GM12874 (cell line): Measurements from ENCODE around the gene NME7.

ENCODE experiments used
- TF ChIP-seq, protein P1 (sequence below): IDR thresholded peaks from 2 replicates; pipeline ENCODE4 v1.5.1; 2011; ENCODE audit warnings: low read depth, mild to moderate bottlenecking, control low read depth, low read length, moderate library complexity; ENCODE audit not compliant: insufficient read depth

Gene NME7

DNA sequence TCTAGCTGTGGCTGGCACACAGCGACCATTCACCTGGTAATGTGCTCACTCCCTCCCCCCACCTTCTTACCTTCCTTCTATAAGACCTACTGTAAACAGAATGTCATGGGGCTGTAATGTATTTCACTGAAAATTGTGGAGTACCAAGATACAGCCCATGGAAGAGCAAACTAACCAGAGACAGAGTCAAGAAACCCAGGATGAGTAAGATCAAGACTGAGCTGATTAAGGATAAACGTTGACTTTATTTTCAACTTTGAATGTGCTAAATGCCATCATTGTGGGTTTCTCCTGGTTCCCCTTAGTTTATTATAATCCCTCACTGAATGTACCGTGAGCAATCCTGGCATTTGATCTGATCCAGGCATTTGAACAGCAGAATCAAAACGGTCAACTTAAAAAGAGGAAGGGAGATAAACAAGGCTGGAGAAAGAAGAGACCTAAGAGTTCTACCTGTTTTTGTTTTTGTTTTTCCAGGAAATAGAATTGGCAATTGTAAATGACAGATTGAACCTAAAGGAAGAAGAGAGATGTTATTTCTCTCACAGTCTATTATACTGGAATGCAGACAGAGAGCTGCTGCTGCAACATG lies 277.2 kb downstream of the NME7 start:
- TF ChIP-seq, protein P1, sequence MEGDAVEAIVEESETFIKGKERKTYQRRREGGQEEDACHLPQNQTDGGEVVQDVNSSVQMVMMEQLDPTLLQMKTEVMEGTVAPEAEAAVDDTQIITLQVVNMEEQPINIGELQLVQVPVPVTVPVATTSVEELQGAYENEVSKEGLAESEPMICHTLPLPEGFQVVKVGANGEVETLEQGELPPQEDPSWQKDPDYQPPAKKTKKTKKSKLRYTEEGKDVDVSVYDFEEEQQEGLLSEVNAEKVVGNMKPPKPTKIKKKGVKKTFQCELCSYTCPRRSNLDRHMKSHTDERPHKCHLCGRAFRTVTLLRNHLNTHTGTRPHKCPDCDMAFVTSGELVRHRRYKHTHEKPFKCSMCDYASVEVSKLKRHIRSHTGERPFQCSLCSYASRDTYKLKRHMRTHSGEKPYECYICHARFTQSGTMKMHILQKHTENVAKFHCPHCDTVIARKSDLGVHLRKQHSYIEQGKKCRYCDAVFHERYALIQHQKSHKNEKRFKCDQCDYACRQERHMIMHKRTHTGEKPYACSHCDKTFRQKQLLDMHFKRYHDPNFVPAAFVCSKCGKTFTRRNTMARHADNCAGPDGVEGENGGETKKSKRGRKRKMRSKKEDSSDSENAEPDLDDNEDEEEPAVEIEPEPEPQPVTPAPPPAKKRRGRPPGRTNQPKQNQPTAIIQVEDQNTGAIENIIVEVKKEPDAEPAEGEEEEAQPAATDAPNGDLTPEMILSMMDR = no peak

DNA sequence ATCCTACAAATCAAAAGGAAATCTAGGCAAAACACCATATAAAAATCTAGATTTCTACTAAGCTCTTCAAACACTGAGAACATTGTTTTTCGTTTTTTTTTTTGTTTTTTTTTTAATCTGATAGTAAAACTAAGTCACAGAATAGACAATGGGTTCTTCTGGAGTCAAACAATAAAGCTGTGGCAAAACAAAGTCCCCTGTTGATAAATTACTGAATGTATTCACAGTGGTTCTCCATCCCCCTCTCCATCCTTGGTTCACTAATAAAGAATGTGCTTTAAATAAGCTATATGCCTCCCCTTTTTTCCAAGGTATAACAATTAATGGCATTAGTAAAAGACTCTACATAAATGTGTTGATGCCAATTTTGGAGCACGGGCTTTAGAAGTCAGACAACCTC lies 277.8 kb downstream of the NME7 start:
- TF ChIP-seq, protein P1 = no peak

DNA sequence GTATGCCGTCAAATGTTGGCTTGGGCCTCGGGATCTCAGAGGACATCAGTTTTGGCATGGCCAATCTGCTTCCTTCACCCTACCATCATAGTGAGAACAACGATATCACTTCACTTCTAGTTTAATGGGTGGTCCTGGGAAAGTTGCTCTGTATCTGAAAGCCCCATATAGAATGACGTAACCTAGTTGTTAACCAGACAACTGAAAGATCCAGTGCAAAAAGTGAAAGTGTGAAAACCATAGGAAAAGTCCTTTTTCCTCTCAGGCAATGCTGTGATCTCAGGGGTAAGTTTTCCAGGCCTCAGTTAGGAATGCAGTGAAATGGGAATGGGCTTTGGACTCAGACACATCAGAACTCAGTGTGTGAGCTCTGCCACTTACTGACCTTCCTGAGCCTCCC lies 279.7 kb downstream of the NME7 start:
- TF ChIP-seq, protein P1 = no peak

DNA sequence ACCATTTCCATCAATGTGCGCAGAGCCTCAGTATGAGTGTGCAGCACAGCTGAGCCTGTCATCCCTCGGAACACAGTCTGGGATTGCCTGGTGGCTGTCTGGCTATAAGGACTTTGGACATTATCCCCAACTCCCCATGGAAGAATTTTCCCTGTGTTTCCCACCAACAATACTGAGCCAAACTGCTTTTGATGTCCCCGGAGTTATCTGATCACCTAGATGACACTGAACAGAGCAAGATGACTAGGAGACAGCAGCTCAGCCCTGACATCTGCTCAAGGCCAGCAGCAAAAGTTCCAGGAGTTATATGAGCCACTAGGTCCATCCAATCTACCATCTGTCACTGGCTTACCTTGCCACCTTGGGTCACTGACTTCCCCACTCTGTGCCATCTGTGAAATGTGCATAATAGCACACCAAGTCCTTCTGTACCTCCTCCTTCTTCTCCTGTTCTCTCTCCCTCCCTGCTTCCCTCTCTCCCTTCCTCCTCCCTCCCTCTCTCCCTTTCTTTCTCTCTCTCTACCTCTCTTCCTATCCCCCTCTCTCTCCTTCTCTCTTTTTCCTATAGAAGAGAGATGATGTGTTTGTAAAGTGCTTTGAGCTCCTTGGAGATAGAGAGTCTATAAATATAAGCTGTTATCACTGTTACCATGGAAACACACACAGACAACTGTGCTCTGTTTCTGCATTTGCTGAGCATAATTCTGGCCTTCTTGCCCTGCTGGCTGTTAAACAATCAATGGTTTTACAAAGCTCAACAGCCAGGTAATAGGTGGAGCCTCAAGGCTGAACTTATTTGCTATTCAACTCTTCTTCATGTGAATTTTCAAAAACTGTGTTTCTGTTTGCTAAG lies 280.8 kb downstream of the NME7 start:
- TF ChIP-seq, protein P1 = no peak

DNA sequence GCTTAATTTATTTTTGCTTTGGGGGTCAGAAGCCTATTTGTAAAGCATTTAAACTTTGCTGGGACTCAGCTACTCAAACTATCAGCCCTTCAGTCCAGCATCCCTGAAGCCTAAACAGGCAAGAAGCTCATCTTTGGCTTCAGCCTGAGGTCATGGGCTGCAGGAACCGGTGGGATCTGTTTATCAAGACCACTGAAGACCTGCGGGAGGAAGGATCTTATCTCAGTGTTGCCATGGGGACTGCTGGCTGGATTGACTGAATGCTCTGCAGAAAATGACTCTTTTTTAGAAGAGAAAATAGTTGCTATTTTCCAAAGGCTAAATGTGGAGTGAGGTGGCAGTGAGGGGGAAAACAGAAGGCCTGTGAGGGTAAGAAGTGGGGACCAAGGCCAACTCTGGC lies 281.7 kb downstream of the NME7 start:
- TF ChIP-seq, protein P1 = no peak
